WERI-Rb-1 (cell line): ENCODE results near the gene ASB6.

ENCODE experiments used
- DNase-seq: peaks from one replicate; pipeline ENCODE4 v3.0.0-alpha.2; 2020
- H3K27ac ChIP-seq: fragments of 250-450 bp; sonication (Bioruptor Pico); 2 replicates; pipeline ENCODE4 v1.5.1; 2020; ENCODE audit warnings: mild to moderate bottlenecking, moderate library complexity
- H3K27me3 ChIP-seq: fragments of 250-450 bp; sonication (Bioruptor Pico); 2 replicates; pipeline ENCODE4 v1.5.1; 2021; ENCODE audit warnings: mild to moderate bottlenecking, low read depth, moderate library complexity; ENCODE audit not compliant: insufficient read depth, severe bottlenecking
- H3K36me3 ChIP-seq: fragments of 250-450 bp; sonication (Bioruptor Pico); 2 replicates; pipeline ENCODE4 v1.5.1; 2020; ENCODE audit warnings: mild to moderate bottlenecking, moderate library complexity
- H3K4me3 ChIP-seq: 2 replicates; pipeline ENCODE4 v1.5.1; 2011; ENCODE audit warnings: low read depth, mild to moderate bottlenecking, control low read depth, low read length
- H3K9me3 ChIP-seq: fragments of 250-450 bp; sonication (Bioruptor Pico); 2 replicates; pipeline ENCODE4 v1.5.1; 2021; ENCODE audit warnings: mild to moderate bottlenecking, moderate library complexity; ENCODE audit not compliant: severe bottlenecking
- TF ChIP-seq, protein P1 (sequence below): IDR thresholded peaks from 2 replicates; pipeline ENCODE4 v1.5.1; 2011; ENCODE audit warnings: low read depth, mild to moderate bottlenecking, control low read depth, inconsistent platforms, low read length

ASB6 gene

DNA sequence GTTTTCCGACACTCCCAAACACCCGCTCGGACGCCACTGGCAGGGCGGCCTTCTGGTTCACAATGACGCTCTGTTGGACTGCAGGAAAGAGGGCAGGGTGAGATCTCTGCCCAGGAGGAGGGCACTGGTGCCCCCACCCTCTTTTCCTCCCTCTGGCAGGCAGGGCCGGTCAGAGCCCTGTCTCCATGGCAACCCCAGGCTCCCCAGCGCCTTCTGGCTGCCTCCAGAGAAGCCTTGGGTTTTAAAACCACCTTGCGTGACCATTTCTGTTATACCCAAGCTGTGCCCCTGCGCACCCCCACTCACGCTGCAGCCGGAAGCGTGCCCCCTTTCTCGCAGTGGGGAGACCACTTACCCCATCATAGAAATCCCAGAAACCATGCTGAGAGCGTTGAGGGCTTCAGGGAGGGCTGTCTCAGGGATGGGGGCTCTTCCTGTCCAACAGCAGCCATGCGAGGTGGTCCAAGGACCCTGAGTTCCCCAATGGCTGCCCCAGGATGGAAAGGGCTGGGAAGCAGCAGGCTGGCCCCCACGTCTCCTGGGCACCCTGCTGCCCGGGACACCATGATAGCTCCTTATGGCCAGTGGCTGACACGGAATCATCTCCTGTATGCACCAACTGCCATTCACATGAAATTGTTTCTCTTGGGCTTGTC is 28.3 kb downstream of the ASB6 start:
- TF ChIP-seq, protein P1, sequence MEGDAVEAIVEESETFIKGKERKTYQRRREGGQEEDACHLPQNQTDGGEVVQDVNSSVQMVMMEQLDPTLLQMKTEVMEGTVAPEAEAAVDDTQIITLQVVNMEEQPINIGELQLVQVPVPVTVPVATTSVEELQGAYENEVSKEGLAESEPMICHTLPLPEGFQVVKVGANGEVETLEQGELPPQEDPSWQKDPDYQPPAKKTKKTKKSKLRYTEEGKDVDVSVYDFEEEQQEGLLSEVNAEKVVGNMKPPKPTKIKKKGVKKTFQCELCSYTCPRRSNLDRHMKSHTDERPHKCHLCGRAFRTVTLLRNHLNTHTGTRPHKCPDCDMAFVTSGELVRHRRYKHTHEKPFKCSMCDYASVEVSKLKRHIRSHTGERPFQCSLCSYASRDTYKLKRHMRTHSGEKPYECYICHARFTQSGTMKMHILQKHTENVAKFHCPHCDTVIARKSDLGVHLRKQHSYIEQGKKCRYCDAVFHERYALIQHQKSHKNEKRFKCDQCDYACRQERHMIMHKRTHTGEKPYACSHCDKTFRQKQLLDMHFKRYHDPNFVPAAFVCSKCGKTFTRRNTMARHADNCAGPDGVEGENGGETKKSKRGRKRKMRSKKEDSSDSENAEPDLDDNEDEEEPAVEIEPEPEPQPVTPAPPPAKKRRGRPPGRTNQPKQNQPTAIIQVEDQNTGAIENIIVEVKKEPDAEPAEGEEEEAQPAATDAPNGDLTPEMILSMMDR, result no peak
- Histone ChIP-seq H3K9me3 (no peaks in the 10 kb centered on the region), H3K27me3 (no peaks in the 10 kb centered on the region), H3K36me3 (no peaks in the 10 kb centered on the region), H3K4me3 (no peak overlapping the region), H3K27ac (no peak overlapping the region)
- DNase-seq, result peak; percentile 72

DNA sequence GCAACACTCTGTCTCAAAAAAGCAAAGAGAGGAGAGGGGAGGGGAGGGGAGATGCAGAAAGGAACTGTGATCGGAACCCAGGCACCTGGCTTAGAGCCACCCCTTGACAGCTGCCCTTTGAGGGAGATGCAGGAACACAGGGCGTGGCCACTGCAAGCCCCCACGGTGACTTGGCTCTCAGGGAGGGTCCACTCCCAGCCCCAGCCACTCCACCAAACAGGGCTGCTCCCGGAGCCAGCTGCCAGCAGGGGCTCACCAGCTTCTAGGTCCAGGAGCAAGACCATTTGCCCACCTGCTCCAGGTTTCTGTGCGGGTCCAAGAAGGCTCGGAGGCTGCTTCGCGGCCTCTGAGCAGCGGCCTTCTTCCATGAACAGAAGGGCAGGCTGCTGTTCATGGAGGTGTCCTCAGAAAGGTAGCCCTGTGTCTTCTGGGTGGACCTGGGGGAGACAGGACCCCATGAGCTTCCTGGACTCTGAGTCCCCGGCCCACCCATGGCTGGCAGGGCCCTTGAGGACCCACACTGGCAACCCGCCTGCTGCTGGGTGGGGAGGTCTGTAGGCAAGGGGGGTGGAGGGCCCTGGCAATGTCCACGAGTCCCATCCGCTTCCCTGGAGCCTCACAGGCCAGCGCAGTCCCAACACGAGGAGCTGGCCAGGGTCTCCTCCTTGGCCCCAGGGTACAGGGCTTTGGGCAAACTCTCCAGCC is 29.0 kb downstream of the ASB6 start:
- no peak overlapping the region for H3K4me3 ChIP-seq
- H3K27me3 ChIP-seq, result no peaks in the 10 kb centered on the region
- no peaks in the 10 kb centered on the region for H3K9me3 ChIP-seq
- H3K27ac ChIP-seq, result no peak overlapping the region
- TF ChIP-seq, protein P1, result no peak
- H3K36me3 ChIP-seq, result no peaks in the 10 kb centered on the region
- no peak for DNase-seq

DNA sequence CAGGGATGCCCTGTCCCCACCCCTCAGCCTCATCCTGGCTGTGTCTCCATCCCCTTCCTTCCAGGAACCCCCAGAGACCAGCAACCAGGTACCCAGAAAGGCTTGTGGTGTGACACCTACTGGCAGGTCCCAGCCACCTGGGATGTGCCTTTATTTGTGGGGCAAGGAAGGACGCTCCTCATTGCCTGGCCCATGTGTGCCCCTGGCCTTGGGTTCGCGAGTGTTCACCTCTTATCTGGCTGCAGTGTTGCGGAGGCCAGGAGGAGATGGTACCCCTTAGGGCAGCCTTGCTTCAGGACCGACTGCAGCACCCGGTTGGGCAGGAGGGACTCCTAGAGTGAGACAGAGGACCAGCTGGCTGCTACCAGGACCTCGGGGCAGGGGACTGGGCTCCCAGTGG is 29.8 kb downstream of the ASB6 start:
- Histone ChIP-seq H3K27me3 (no peaks in the 10 kb centered on the region), H3K36me3 (no peaks in the 10 kb centered on the region), H3K27ac (no peak overlapping the region), H3K4me3 (no peak overlapping the region), H3K9me3 (no peaks in the 10 kb centered on the region)
- TF ChIP-seq, protein P1, result peak; percentile 48; the same call in 1 of the 2 replicates
- no peak for DNase-seq

DNA sequence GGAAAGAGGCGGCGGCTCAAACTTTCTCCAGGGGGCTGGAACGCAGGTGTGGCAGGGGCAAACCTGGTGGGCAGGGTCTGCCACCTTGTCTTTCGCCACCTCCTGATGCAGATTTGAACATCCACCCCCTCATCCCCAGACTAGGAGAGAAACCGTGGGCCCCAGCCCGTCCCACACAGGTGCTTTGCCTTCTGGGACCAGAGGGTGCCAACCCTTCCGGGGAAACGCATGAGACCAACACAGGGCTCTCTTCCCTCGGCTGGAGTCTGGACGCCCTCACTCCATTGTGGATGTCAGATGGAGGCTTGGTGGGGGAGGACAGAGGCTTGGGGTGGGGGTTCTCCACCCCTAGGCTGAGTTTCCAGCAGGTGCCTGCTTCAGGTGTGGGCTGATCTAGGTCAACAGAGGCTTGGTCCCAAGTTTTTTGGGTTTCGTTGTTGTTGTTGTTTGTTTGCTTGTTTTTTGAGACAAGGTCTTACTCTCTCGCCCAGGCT is 30.6 kb downstream of the ASB6 start:
- Histone ChIP-seq H3K27me3 (no peaks in the 10 kb centered on the region), H3K36me3 (no peaks in the 10 kb centered on the region), H3K9me3 (no peaks in the 10 kb centered on the region), H3K4me3 (peak overlapping the region; percentile 30; the same call in 1 of the 2 replicates), H3K27ac (no peak overlapping the region)
- TF ChIP-seq, protein P1, result no peak
- DNase-seq, result no peak

DNA sequence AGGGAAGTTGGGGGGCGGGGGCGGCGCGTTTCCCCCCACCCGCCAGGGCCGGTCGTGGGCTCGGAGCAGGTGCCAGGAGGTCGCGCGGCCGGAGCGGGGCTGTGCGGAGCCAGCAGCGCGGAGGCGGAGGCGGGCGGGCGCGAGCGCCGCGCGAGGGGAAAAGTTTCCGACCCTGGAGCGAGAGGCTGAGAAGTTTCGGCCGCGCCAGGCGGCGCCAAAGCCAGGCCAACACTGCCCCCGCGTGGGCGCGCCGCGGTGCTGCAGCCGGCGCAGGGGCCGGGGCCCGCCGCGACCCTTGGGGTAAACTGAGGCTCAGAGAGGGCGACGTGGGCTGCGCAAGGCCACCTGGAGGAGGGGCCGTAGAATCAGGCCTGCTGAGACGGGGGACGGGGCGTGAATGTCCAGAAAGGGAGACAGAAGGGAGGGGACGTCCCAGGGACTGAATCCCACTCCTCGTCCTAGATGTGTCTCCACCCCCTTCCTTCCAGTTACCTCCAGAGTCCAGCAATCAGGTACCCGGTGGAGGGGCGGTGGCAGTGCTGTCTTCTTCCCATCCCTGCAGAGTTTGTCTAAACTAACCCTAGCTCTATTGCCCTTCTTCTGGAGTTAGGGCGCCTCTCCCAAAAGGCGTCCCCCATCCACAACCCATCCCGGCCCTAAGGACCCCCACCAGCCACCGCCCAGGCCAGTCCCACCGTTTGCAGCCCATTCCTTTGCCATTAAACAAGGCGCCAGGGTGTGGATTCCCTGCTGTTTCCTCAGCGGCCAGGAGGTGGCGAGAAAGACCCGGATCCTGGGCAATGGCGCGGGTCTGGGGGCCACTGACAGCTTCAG is 31.3 kb downstream of the ASB6 start:
- Histone ChIP-seq H3K4me3 (peak overlapping the region; percentile 46), H3K36me3 (no peaks in the 10 kb centered on the region), H3K27ac (peak overlapping the region; percentile 61), H3K27me3 (no peaks in the 10 kb centered on the region), H3K9me3 (no peaks in the 10 kb centered on the region)
- TF ChIP-seq, protein P1, result peak; percentile 93
- DNase-seq, result peak; percentile 87
